ENCODE measurements around the gene CSMD2.
"Not testable (repeated sequence)": the region's sequence is repeated elsewhere in the genome, so short reads cannot be mapped to it uniquely, and the experiment has no call there.

Gene CSMD2

GRCh38 chr1:34052565-34052964 lies 112.5 kb downstream of the CSMD2 start:
- DNase-seq (ENCODE audit: low spot score), result no peak

- DNase-seq (ENCODE audit: low spot score), result no peak
Observed at GRCh38 chr1:34050709-34051485, 114.1 kb downstream of the CSMD2 start.

- no peak for DNase-seq (ENCODE audit: low spot score)
Observed at GRCh38 chr1:34049994-34050393, 115.0 kb downstream of the CSMD2 start.

- no peak for DNase-seq (ENCODE audit: low spot score)
Observed at GRCh38 chr1:34049477-34049876, 115.6 kb downstream of the CSMD2 start.

GRCh38 chr1:34037856-34038255 lies 127.2 kb downstream of the CSMD2 start:
- no peak for DNase-seq (ENCODE audit: low spot score)

GRCh38 chr1:34037109-34037508 lies 127.9 kb downstream of the CSMD2 start:
- no peak for DNase-seq (ENCODE audit: low spot score)

GRCh38 chr1:34034036-34034435 lies 131.0 kb downstream of the CSMD2 start:
- DNase-seq (ENCODE audit: low spot score), result no peak

GRCh38 chr1:34029954-34030353 lies 135.1 kb downstream of the CSMD2 start:
- no peak for DNase-seq (ENCODE audit: low spot score)

GRCh38 chr1:34029515-34029914 lies 135.5 kb downstream of the CSMD2 start:
- DNase-seq (ENCODE audit: low spot score), result no peak

- DNase-seq (ENCODE audit: low spot score), result no peak
Observed at GRCh38 chr1:34028381-34029055, 136.5 kb downstream of the CSMD2 start.

- no peak for DNase-seq (ENCODE audit: low spot score)
Observed at GRCh38 chr1:34025675-34026074, 139.4 kb downstream of the CSMD2 start.

- DNase-seq (ENCODE audit: low spot score), result no peak
Observed at GRCh38 chr1:34024485-34024884, 140.5 kb downstream of the CSMD2 start.

GRCh38 chr1:34019741-34020552 lies 145.1 kb downstream of the CSMD2 start:
- no peak for DNase-seq (ENCODE audit: low spot score)

- DNase-seq (ENCODE audit: low spot score), result no peak
Observed at GRCh38 chr1:34018285-34018684, 146.7 kb downstream of the CSMD2 start.

- not testable (repeated sequence) for DNase-seq (ENCODE audit: low spot score)
Observed at GRCh38 chr1:34016281-34016680, 148.7 kb downstream of the CSMD2 start.

GRCh38 chr1:34013958-34014737 lies 150.9 kb downstream of the CSMD2 start:
- no peak for DNase-seq (ENCODE audit: low spot score)

- no peak for DNase-seq (ENCODE audit: low spot score)
Observed at GRCh38 chr1:34013136-34013535, 151.9 kb downstream of the CSMD2 start.

- DNase-seq (ENCODE audit: low spot score), result no peak
Observed at GRCh38 chr1:34009340-34009985, 155.6 kb downstream of the CSMD2 start.

GRCh38 chr1:34007760-34008159 lies 157.3 kb downstream of the CSMD2 start:
- DNase-seq (ENCODE audit: low spot score), result no peak

- DNase-seq (ENCODE audit: low spot score), result no peak
Observed at GRCh38 chr1:34005309-34005708, 159.7 kb downstream of the CSMD2 start.

- DNase-seq (ENCODE audit: low spot score), result no peak
Observed at GRCh38 chr1:34002810-34003209, 162.2 kb downstream of the CSMD2 start.
